SU-DHL-6 (cell line): ENCODE data around the gene ADARB2.

Source experiments
- EZH2phosphoT487 ChIP-seq: fragments of 200-600 bp; sonication (generic), shearing (Covaris generic); conservative IDR thresholded peaks from 2 replicates; pipeline ENCODE4 v1.6.1; 2018; ENCODE audit warnings: mild to moderate bottlenecking, antibody characterized with exemption, low read length, moderate library complexity, mixed read lengths
- TF ChIP-seq, protein P1 (sequence below): fragments of 200-600 bp; sonication (generic); IDR thresholded peaks from one replicate; pipeline ENCODE4 v1.5.1; 2017; ENCODE audit warnings: antibody characterized with exemption, mild to moderate bottlenecking, low read length, moderate library complexity; ENCODE audit not compliant: insufficient read depth, poor library complexity, severe bottlenecking

DNA sequence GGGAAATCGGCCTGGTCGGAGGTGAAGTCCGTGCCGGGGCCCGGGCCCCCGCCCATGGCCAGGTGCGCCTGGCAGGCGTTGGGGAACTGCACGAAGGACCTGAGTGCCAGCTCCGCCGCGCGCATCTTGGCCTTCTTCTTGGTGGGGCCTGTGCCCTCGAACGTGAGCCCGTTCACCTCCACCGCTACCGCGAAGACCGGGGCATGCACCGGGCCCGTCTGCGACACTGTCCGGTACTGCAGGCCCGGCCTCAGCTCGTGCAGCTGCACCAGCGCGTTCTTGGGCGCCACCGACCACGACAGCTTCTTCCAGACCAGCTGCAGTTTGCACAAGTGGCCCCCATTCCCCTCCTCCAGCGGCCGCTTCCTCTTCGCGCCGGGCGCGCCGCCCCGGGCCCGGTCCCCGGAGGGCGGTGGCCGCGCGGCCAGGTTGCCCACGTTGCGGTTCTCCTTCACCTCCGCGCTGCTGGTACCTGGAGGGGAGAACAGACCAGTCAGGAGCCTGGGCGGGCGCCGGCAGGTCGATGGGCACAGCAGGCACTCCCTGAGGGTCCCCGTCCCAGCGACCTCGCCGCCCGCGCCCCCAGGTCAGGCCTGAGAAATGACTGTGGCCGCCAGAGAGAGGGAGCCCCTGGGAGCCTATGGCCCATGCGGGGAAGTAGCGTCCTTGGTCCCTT is 373.7 kb downstream of the ADARB2 start:
- TF ChIP-seq, protein P1, sequence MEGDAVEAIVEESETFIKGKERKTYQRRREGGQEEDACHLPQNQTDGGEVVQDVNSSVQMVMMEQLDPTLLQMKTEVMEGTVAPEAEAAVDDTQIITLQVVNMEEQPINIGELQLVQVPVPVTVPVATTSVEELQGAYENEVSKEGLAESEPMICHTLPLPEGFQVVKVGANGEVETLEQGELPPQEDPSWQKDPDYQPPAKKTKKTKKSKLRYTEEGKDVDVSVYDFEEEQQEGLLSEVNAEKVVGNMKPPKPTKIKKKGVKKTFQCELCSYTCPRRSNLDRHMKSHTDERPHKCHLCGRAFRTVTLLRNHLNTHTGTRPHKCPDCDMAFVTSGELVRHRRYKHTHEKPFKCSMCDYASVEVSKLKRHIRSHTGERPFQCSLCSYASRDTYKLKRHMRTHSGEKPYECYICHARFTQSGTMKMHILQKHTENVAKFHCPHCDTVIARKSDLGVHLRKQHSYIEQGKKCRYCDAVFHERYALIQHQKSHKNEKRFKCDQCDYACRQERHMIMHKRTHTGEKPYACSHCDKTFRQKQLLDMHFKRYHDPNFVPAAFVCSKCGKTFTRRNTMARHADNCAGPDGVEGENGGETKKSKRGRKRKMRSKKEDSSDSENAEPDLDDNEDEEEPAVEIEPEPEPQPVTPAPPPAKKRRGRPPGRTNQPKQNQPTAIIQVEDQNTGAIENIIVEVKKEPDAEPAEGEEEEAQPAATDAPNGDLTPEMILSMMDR, result no peak
- no peak for TF ChIP-seq EZH2phosphoT487
